ENCODE measurements around the gene MAN1C1. TPM values are rescaled to one million over a fixed set of nuclear protein-coding genes. Genes with fewer than 3 reads are reported as not detected.

MAN1C1 gene
- total RNA-seq, 1 donor from 2014 or later = 64.7 TPM

GRCh38 chr1:25768999-25769398 lies 152.4 kb downstream of the MAN1C1 start:
- Mint-ChIP-seq H3K27me3 (ENCODE audit: unreplicated experiment) (no peaks in the 10 kb centered on the region), H3K9me3 (ENCODE audit: unreplicated experiment) (no peaks in the 10 kb centered on the region), H3K4me3 (ENCODE audit: unreplicated experiment) (no peak overlapping the region), H3K36me3 (ENCODE audit: unreplicated experiment) (peaks cover 34% of the 10 kb centered on the region), H3K4me1 (ENCODE audit: unreplicated experiment) (peaks cover 34% of the 10 kb centered on the region), H3K27ac (ENCODE audit: unreplicated experiment) (no peak overlapping the region)
- TF ChIP-seq CTCF (IDR thresholded peaks at IDR 0.05) = no peak
- DNase-seq (ENCODE audit: extremely low spot score, unreplicated experiment) = no peak

- H3K4me1 Mint-ChIP-seq (ENCODE audit: unreplicated experiment) = peaks cover 35% of the 10 kb centered on the region
- no peak overlapping the region for H3K4me3 Mint-ChIP-seq (ENCODE audit: unreplicated experiment)
- H3K27ac Mint-ChIP-seq (ENCODE audit: unreplicated experiment) = no peak overlapping the region
Observed at GRCh38 chr1:25769625-25770383, 153.2 kb downstream of the MAN1C1 start.

GRCh38 chr1:25770541-25771220 lies 154.1 kb downstream of the MAN1C1 start:
- TF ChIP-seq CTCF (IDR thresholded peaks at IDR 0.05) = no peak
- Mint-ChIP-seq H3K27ac (ENCODE audit: unreplicated experiment) (no peak overlapping the region), H3K27me3 (ENCODE audit: unreplicated experiment) (no peaks in the 10 kb centered on the region), H3K4me3 (ENCODE audit: unreplicated experiment) (no peak overlapping the region), H3K36me3 (ENCODE audit: unreplicated experiment) (peaks cover 40% of the 10 kb centered on the region), H3K9me3 (ENCODE audit: unreplicated experiment) (no peaks in the 10 kb centered on the region), H3K4me1 (ENCODE audit: unreplicated experiment) (peaks cover 35% of the 10 kb centered on the region)
- DNase-seq (ENCODE audit: extremely low spot score, unreplicated experiment) = no peak

More at GRCh38 chr1:25769625-25770383, 153.2 kb downstream of the MAN1C1 start:
- Mint-ChIP-seq H3K27me3 (ENCODE audit: unreplicated experiment) (no peaks in the 10 kb centered on the region), H3K9me3 (ENCODE audit: unreplicated experiment) (no peaks in the 10 kb centered on the region), H3K36me3 (ENCODE audit: unreplicated experiment) (peaks cover 36% of the 10 kb centered on the region)
- no peak for DNase-seq (ENCODE audit: extremely low spot score, unreplicated experiment)
- no peak for TF ChIP-seq CTCF (IDR thresholded peaks at IDR 0.05)

GRCh38 chr1:25771221-25772114 lies 154.9 kb downstream of the MAN1C1 start:
- Mint-ChIP-seq H3K27ac (ENCODE audit: unreplicated experiment) (no peak overlapping the region), H3K4me1 (ENCODE audit: unreplicated experiment) (peaks cover 27% of the 10 kb centered on the region)

More at GRCh38 chr1:25771221-25772114, 154.9 kb downstream of the MAN1C1 start:
- Mint-ChIP-seq H3K36me3 (ENCODE audit: unreplicated experiment) (peaks cover 40% of the 10 kb centered on the region), H3K27me3 (ENCODE audit: unreplicated experiment) (no peaks in the 10 kb centered on the region), H3K9me3 (ENCODE audit: unreplicated experiment) (no peaks in the 10 kb centered on the region), H3K4me3 (ENCODE audit: unreplicated experiment) (no peak overlapping the region)
- no peak for TF ChIP-seq CTCF (IDR thresholded peaks at IDR 0.05)
- DNase-seq (ENCODE audit: extremely low spot score, unreplicated experiment) = no peak

Data from osteocyte (in vitro differentiated cells).